ENCODE data around the gene RNF167. TPM values are rescaled to one million over a fixed set of nuclear protein-coding genes. Genes with fewer than 3 reads are reported as not detected.

Gene RNF167
- polyA plus RNA-seq, 1 experiment, result 69.9 TPM

- no peaks in the 10 kb centered on the region for H3K36me3 ChIP-seq (ENCODE audit: control insufficient read depth, insufficient read depth, low read length)
- POLR2A ChIA-PET, result no interaction called here
- H3K4me3 ChIP-seq (ENCODE audit: low read depth, low read length), result no peak overlapping the region
- no peaks in the 10 kb centered on the region for H3K27me3 ChIP-seq (ENCODE audit: control insufficient read depth, insufficient read depth, low read length)
- CTCF ChIA-PET, result no interaction called here
- no peak for DNase-seq (ENCODE audit: low read depth)
- no peak for TF ChIP-seq CTCF (IDR thresholded peaks at IDR 0.05; ENCODE audit: insufficient read depth, low read depth, low read length)
These were observed 54.1 kb downstream of the RNF167 start for GRCh38 chr17:4994081-4994595.

Small RNA genes lying within 50 kb of the gene (small RNA-seq; reads per million reads assigned to genes)
- gene MIR6864 (ENCODE audit: insufficient read length, low read depth, low replicate concordance) (0.63 reads per million), gene MIR6865 (ENCODE audit: insufficient read length, low read depth, low replicate concordance) (not detected)

Other genes with a start within 250 kb of the RNF167 start
- 5.1 and 13.9 TPM in 2 replicates for gene PELP1, start 236.1 kb upstream of the RNF167 start, polyA plus RNA-seq (2011; rRNA removed)
- 8.5 and 10.7 TPM in 2 replicates for gene ARRB2, start 229.6 kb upstream of the RNF167 start, polyA plus RNA-seq (2011; rRNA removed)
- gene MED11, start 208.8 kb upstream of the RNF167 start, polyA plus RNA-seq (2011; rRNA removed), result 27.5 and 31.2 TPM in 2 replicates
- 0.13 TPM in 1 of 2 replicates, not detected in the other for gene ZMYND15, start 200.4 kb upstream of the RNF167 start, polyA plus RNA-seq (2011; rRNA removed)
- 2.2 and 3.3 TPM in 2 replicates for gene CXCL16, start 200.3 kb upstream of the RNF167 start, polyA plus RNA-seq (2011; rRNA removed)
- not detected in 2 replicates for gene TM4SF5, start 168.4 kb upstream of the RNF167 start, polyA plus RNA-seq (2011; rRNA removed)
- 0.27 and 0.92 TPM in 2 replicates for gene VMO1, start 153.9 kb upstream of the RNF167 start, polyA plus RNA-seq (2011; rRNA removed)
- not detected in 2 replicates for gene GLTPD2, start 151.3 kb upstream of the RNF167 start, polyA plus RNA-seq (2011; rRNA removed)
- 222 and 289 TPM in 2 replicates for gene PSMB6, start 144.1 kb upstream of the RNF167 start, polyA plus RNA-seq (2011; rRNA removed)
- gene PLD2, start 133.1 kb upstream of the RNF167 start, polyA plus RNA-seq (2011; rRNA removed), result 24.0 and 34.1 TPM in 2 replicates
- gene MINK1, start 106.9 kb upstream of the RNF167 start, polyA plus RNA-seq (2011; rRNA removed), result 32.6 and 69.1 TPM in 2 replicates
- gene C17orf107, start 40.7 kb upstream of the RNF167 start, polyA plus RNA-seq (2011; rRNA removed), result 3.3 and 4.5 TPM in 2 replicates
- gene CHRNE, start 37.2 kb upstream of the RNF167 start, polyA plus RNA-seq (2011; rRNA removed), result 0.18 and 0.36 TPM in 2 replicates
- not detected in 2 replicates for gene GP1BA, start 8.0 kb upstream of the RNF167 start, polyA plus RNA-seq (2011; rRNA removed)
- gene SLC25A11, start 222 bp upstream of the RNF167 start, polyA plus RNA-seq (2011; rRNA removed), result 38.5 and 70.7 TPM in 2 replicates
- 1,656 and 1,791 TPM in 2 replicates for gene PFN1, start 8.3 kb downstream of the RNF167 start, polyA plus RNA-seq (2011; rRNA removed)
- 3.8 and 5.9 TPM in 2 replicates for gene ENO3, start 10.9 kb downstream of the RNF167 start, polyA plus RNA-seq (2011; rRNA removed)
- 85.3 and 85.8 TPM in 2 replicates for gene SPAG7, start 27.5 kb downstream of the RNF167 start, polyA plus RNA-seq (2011; rRNA removed)
- 40.6 and 65.6 TPM in 2 replicates for gene CAMTA2, start 47.4 kb downstream of the RNF167 start, polyA plus RNA-seq (2011; rRNA removed)
- 0.55 and 1.3 TPM in 2 replicates for gene INCA1, start 57.3 kb downstream of the RNF167 start, polyA plus RNA-seq (2011; rRNA removed)
- 72.8 and 81.6 TPM in 2 replicates for gene KIF1C, start 57.7 kb downstream of the RNF167 start, polyA plus RNA-seq (2011; rRNA removed)
- gene SLC52A1, start 95.2 kb downstream of the RNF167 start, polyA plus RNA-seq (2011; rRNA removed), result 0.13 and 0.23 TPM in 2 replicates
- gene ZFP3, start 138.2 kb downstream of the RNF167 start, polyA plus RNA-seq (2011; rRNA removed), result 2.0 and 3.7 TPM in 2 replicates
- gene ZNF232, start 171.6 kb downstream of the RNF167 start, polyA plus RNA-seq (2011; rRNA removed), result 3.1 and 4.4 TPM in 2 replicates
- 0.01 TPM in 1 of 2 replicates, not detected in the other for gene USP6, start 175.8 kb downstream of the RNF167 start, polyA plus RNA-seq (2011; rRNA removed)